K562 (cell line): Measurements from ENCODE around the gene OR5M11. TPM values are rescaled to one million over a fixed set of nuclear protein-coding genes. Genes with fewer than 3 reads are reported as not detected.
"Not testable (repeated sequence)": the region's sequence is repeated elsewhere in the genome, so short reads cannot be mapped to it uniquely, and the experiment has no call there.

Source experiments
- ATAC-seq: fragments of 200-7000 bp; cut with Tn5 transposase; 3 replicates; pipeline ENCODE4 v1.9.1; 2020; ENCODE audit warnings: moderate library complexity
- BruUV-seq: library from RNA; stranded (reverse); fragments of 400-500 nt; replicated peaks from 2 replicates; lab custom pipeline; 2021; lab: Mats Ljungman, UMichigan
- CTCF ChIA-PET: fragments of 300-600 bp; formaldehyde crosslinking; extraction: SDS; loops from one replicate; lab custom pipeline; 2021; ENCODE audit warnings: low intra/inter-chr PET ratio; lab: Yijun Ruan, JAX
- POLR2A ChIA-PET: fragments of 300-600, 350-650 bp; sonication (Branson Sonifier 250); formaldehyde crosslinking; extraction: SDS; loops from one replicate; lab custom pipeline; 2021; ENCODE audit warnings: antibody characterized with exemption, inconsistent platforms; lab: Yijun Ruan, JAX
- DNase-seq, 4 experiments: peaks; one replicate each; pipeline versions ENCODE4 v3.0.0 to v3.0.0-alpha.2; 2011 to 2018; ENCODE audit warnings: low spot score in 3 of 4, mixed read lengths in 3 of 4; ENCODE audit errors: extremely low read depth in 1 of 4
- FAIRE-seq: peaks from 2 replicates; lab custom pipeline; 2011; peaks lifted over from hg19 to GRCh38; lab: Jason Lieb, UNC
- H2AFZ ChIP-seq: 2 replicates; pipeline ENCODE4 v1.6.0; 2011; ENCODE audit warnings: low read depth, low read length, control low read depth, inconsistent platforms
- H3K27ac ChIP-seq: fragments of 200-600 bp; 3 replicates; pipeline ENCODE4 v1.8.0; 2011; ENCODE audit warnings: low read depth, mild to moderate bottlenecking, control low read depth, inconsistent platforms, low read length, moderate library complexity, mixed read lengths; ENCODE audit errors: extremely low read depth
- H3K27me3 ChIP-seq, 2 experiments: fragments of 300-600 bp in 1 of 2; 2 replicates in 1 of 2; 3 replicates in 1 of 2; pipeline versions ENCODE4 v1.6.0 to v1.8.0; 2011; ENCODE audit warnings: inconsistent platforms in 2 of 2, low read length in 2 of 2, mild to moderate bottlenecking in 1 of 2, mixed read lengths in 1 of 2, moderate library complexity in 1 of 2; ENCODE audit not compliant: control insufficient read depth in 2 of 2, insufficient read depth in 2 of 2
- H3K36me3 ChIP-seq: fragments of 300-600 bp; 3 replicates; pipeline ENCODE4 v1.8.0; 2011; ENCODE audit warnings: mild to moderate bottlenecking, low read length, inconsistent platforms; ENCODE audit not compliant: control insufficient read depth, insufficient read depth
- H3K4me1 ChIP-seq, 2 experiments: fragments of 200-600 bp in 1 of 2; replicated peaks in 1 of 2; 2 replicates in 1 of 2; 3 replicates in 1 of 2; pipeline versions ENCODE4 v1.5.1 to v1.8.0; 2011; ENCODE audit warnings: inconsistent platforms in 2 of 2, low read length in 2 of 2, mild to moderate bottlenecking in 1 of 2, mixed read lengths in 1 of 2, moderate library complexity in 1 of 2; ENCODE audit not compliant: control insufficient read depth in 2 of 2, insufficient read depth in 2 of 2
- H3K4me2 ChIP-seq: 2 replicates; pipeline ENCODE4 v1.6.1; 2011; ENCODE audit warnings: low read length, control low read depth, inconsistent platforms, mixed read lengths; ENCODE audit not compliant: insufficient read depth
- H3K4me3 ChIP-seq: fragments of 200-600 bp; sonication (generic), shearing (Covaris generic); 2 replicates; pipeline ENCODE4 v1.5.1; 2016; ENCODE audit warnings: control low read depth, inconsistent platforms
- H3K79me2 ChIP-seq: fragments of 200-600 bp; 3 replicates; pipeline ENCODE4 v1.8.0; 2011; ENCODE audit warnings: low read length, inconsistent platforms; ENCODE audit not compliant: control insufficient read depth, insufficient read depth
- H3K9ac ChIP-seq, 2 experiments: 2 replicates each; pipeline versions ENCODE4 v1.6.0 to v1.6.1; 2011; ENCODE audit warnings: low read depth in 2 of 2, low read length in 2 of 2, control low read depth in 1 of 2, inconsistent platforms in 1 of 2, mild to moderate bottlenecking in 1 of 2, mixed read lengths in 1 of 2; ENCODE audit not compliant: insufficient read depth in 1 of 2
- H3K9me1 ChIP-seq: one replicate; pipeline ENCODE4 v1.6.0; 2011; ENCODE audit warnings: inconsistent platforms, mild to moderate bottlenecking, low read length, moderate library complexity; ENCODE audit not compliant: control insufficient read depth, insufficient read depth
- H3K9me3 ChIP-seq: replicated peaks from 2 replicates; pipeline ENCODE4 v1.5.1; 2011; ENCODE audit warnings: low read depth, low read length, inconsistent platforms; ENCODE audit not compliant: control insufficient read depth, insufficient read depth
- H4K20me1 ChIP-seq: replicated peaks from 2 replicates; pipeline ENCODE4 v1.6.1; 2011; ENCODE audit warnings: low read length, inconsistent platforms, mixed read lengths; ENCODE audit not compliant: control insufficient read depth, insufficient read depth
- HEY1 ChIP-seq: fragments of 250-450 bp; sonication (Bioruptor Pico); IDR thresholded peaks from 2 replicates; pipeline ENCODE4 v1.5.0; 2020; ENCODE audit warnings: mild to moderate bottlenecking, moderate library complexity, borderline replicate concordance
- HNRNPLL ChIP-seq: fragments of 200-400 bp; formaldehyde crosslinking; IDR thresholded peaks from 2 replicates; pipeline ENCODE4 v1.6.1; 2017; ENCODE audit warnings: low read length, low read depth, mild to moderate bottlenecking; ENCODE audit not compliant: poor library complexity, severe bottlenecking
- MECOM ChIP-seq: fragments of 250-450 bp; sonication (Bioruptor Pico); IDR thresholded peaks from 2 replicates; pipeline ENCODE4 v1.8.0; 2022; ENCODE audit warnings: inconsistent platforms
- PBX2 ChIP-seq, 2 experiments: IDR thresholded peaks in 1 of 2; conservative IDR thresholded peaks in 1 of 2; 2 replicates each; pipeline ENCODE4 v1.6.1; 2016; ENCODE audit warnings: low read depth in 2 of 2, mild to moderate bottlenecking in 1 of 2, missing compliant biosample characterization in 1 of 2, missing genetic modification characterization in 1 of 2, moderate library complexity in 1 of 2
- PML ChIP-seq: IDR thresholded peaks from 2 replicates; pipeline ENCODE4 v1.6.1; 2012; ENCODE audit warnings: low read length, inconsistent platforms
- SMAD4 ChIP-seq: fragments of 250-450 bp; sonication (Bioruptor Pico); conservative IDR thresholded peaks from 2 replicates; pipeline ENCODE4 v1.8.0; 2021; ENCODE audit warnings: inconsistent platforms, mild to moderate bottlenecking, moderate library complexity
- SP1 ChIP-seq: sonication (generic); formaldehyde crosslinking; IDR thresholded peaks from 2 replicates; pipeline ENCODE4 v1.8.1; 2022; ENCODE audit warnings: mild to moderate bottlenecking, missing genetic modification reagents
- TRIM24 ChIP-seq, 2 experiments: fragments of 450-650 bp; IDR thresholded peaks; 2 replicates each; pipeline ENCODE4 v1.6.1; 2016
- ZBED1 ChIP-seq: IDR thresholded peaks from 2 replicates; pipeline ENCODE4 v1.6.1; 2014
- ZBTB9 ChIP-seq: fragments of 450-650 bp; formaldehyde crosslinking; IDR thresholded peaks from 2 replicates; pipeline ENCODE4 v1.4.0; 2020; ENCODE audit warnings: mild to moderate bottlenecking, moderate library complexity
- ZNF133 ChIP-seq: fragments of 250-450 bp; sonication (Bioruptor Pico); IDR thresholded peaks from 2 replicates; pipeline ENCODE4 v1.4.0; 2020; ENCODE audit warnings: mild to moderate bottlenecking
- ZNF444 ChIP-seq: fragments of 250-450 bp; sonication (Bioruptor Pico); IDR thresholded peaks from 2 replicates; pipeline ENCODE4 v1.4.0; 2020; ENCODE audit warnings: mild to moderate bottlenecking, moderate library complexity
- WGBS: fragments of 100-300 bp; shearing (Covaris generic); methylation state at CpG from one replicate; pipeline ENCODE4 v1.1.6; 2016; ENCODE audit warnings: low coverage, mixed read lengths; ENCODE audit not compliant: insufficient coverage; ENCODE audit errors: missing lambda C conversion rate; 5-methylcytosine and 5-hydroxymethylcytosine counted together
- in situ Hi-C: fragments of 300-500 bp; cut with MboI; formaldehyde crosslinking; loops from 4 replicates; pipeline ENCODE4 v1.15.0; 2018; ENCODE audit warnings: inconsistent platforms, mixed read lengths
- intact Hi-C: fragments of 100-400 bp; cut with micrococcal nuclease; formaldehyde crosslinking; loops from 2 replicates; pipeline ENCODE4 v1.14.2; 2022
- polyA plus RNA-seq, 8 experiments: library from polyadenylated mRNA; depleted of rRNA in 4 of 8; stranded (reverse) in 5 of 8; unstranded in 3 of 8; fragments of >200 nt; fragmentation: Nextera tagmentation in 2 of 8; fragmentation: Illumina TruSeq in 1 of 8; extraction: Ambion mirVana in 2 of 8; extraction: Trizol in 1 of 8; gene quantifications; 2 replicates each; pipeline versions ENCODE4 v1.2.1 to v1.2.3, GENCODE V29; 2011 to 2014; ENCODE audit warnings: inconsistent platforms in 1 of 8, missing spikeins in 1 of 8
- total RNA-seq, 7 experiments: library from RNA; depleted of rRNA in 6 of 7; stranded (reverse); fragments of >200 nt in 6 of 7; fragmentation: Illumina TruSeq in 2 of 7; extraction: Trizol in 2 of 7; gene quantifications; 2 replicates each; pipeline versions ENCODE4 v1.2.1 to v1.2.3, GENCODE V29; 2011 to 2021; ENCODE audit warnings: low replicate concordance in 1 of 7

The OR5M11 gene
- total and polyA plus RNA-seq, 9 of the 15 experiments (the other 6 are each of a cell fraction or from before 2014, with no cell fraction given) = not detected

GRCh38 chr11:56592088-56592717 lies 49.1 kb upstream of the OR5M11 start:
- intact Hi-C loops, BruUV-seq, H3K9me3 ChIP-seq, CTCF ChIA-PET, FAIRE-seq, H3K4me2 ChIP-seq, H3K27me3 ChIP-seq, in situ Hi-C loops, H3K4me1 ChIP-seq, H3K4me3 ChIP-seq, H3K27ac ChIP-seq, POLR2A ChIA-PET, H4K20me1 ChIP-seq, H2AFZ ChIP-seq, H3K36me3 ChIP-seq, H3K9ac ChIP-seq, ATAC-seq, H3K79me2 ChIP-seq, DNase-seq, H3K9me1 ChIP-seq: not testable (repeated sequence)
- WGBS = 0% methylated on average over 14 of the region's 20 CpGs

GRCh38 chr11:56577621-56578020 lies 34.6 kb upstream of the OR5M11 start, which contains the start of gene OR5M10:
OR5M10 (minus strand) TSS chr11:56577721; CDS start chr11:56577721, 0 bp downstream.
- H3K4me3 ChIP-seq = no peak within 1 kb of the TSS
- POLR2A ChIA-PET = no interaction called here
- no peaks in the 10 kb centered on the region for H3K4me1 ChIP-seq
- DNase-seq = no peak
- no TSS peak for BruUV-seq
- no peaks in the 10 kb centered on the region for H3K79me2 ChIP-seq
- in situ Hi-C loops = no loop called here
- no peak within 1 kb of the TSS for H3K27ac ChIP-seq
- no peak for ATAC-seq
- H3K36me3 ChIP-seq = no peaks in the 10 kb centered on the region
- no peak within 1 kb of the TSS for H3K9ac ChIP-seq
- no peak within 1 kb of the TSS for H2AFZ ChIP-seq
- no peak for FAIRE-seq
- H3K9me3 ChIP-seq = no peaks in the 10 kb centered on the region
- H3K4me2 ChIP-seq = no peak within 1 kb of the TSS
- H4K20me1 ChIP-seq = no peaks in the 10 kb centered on the region
- intact Hi-C loops = no loop called here
- CTCF ChIA-PET = no interaction called here
- WGBS = 0% methylated on average over 3 of the region's 3 CpGs
- no peaks in the 10 kb centered on the region for H3K9me1 ChIP-seq
- no peaks in the 10 kb centered on the region for H3K27me3 ChIP-seq
- TF ChIP-seq SP1 (CRISPR knock-in tag) (no peak), ZBED1 (no peak), ZBTB9 (no peak), MECOM (CRISPR knock-in tag) (no peak), TRIM24 (IDR thresholded peaks at IDR 0.05) (no peak), HEY1 (CRISPR knock-in tag) (no peak), ZNF444 (no peak), SMAD4 (CRISPR knock-in tag) (no peak), PML (no peak), PBX2 (CRISPR knock-in tag; IDR thresholded peaks at IDR 0.05; ENCODE audit: low read depth) (no peak), PBX2 (tag; conservative IDR thresholded peaks at IDR 0.05; ENCODE audit: low read depth) (no peak), HNRNPLL (no peak), ZNF133 (CRISPR knock-in tag) (no peak)
